ENCODE data around the gene ACTL6A. TPM values are rescaled to one million over a fixed set of nuclear protein-coding genes. Genes with fewer than 3 reads are reported as not detected.

ACTL6A gene
- total and polyA plus RNA-seq, 12 donors, result 13.5 to 42.7 (median 17.9) TPM

- Histone ChIP-seq H3K36me3 (peaks cover 0 to 100% (median 58%) of the 10 kb centered on the region in 9 donors), H3K27ac (no peak overlapping the region), H3K9me3 (no peaks in the 10 kb centered on the region), H3K4me3 (no peak overlapping the region), H3K4me1 (peaks cover 0 to 25% (median 4%) of the 10 kb centered on the region in 9 donors), H3K27me3 (no peaks in the 10 kb centered on the region)
- intact Hi-C loops (cut with DNase I), result no loop called here
- ATAC-seq, result peak in 1 of 8 donors; percentile 35
- TF ChIP-seq, protein P1, sequence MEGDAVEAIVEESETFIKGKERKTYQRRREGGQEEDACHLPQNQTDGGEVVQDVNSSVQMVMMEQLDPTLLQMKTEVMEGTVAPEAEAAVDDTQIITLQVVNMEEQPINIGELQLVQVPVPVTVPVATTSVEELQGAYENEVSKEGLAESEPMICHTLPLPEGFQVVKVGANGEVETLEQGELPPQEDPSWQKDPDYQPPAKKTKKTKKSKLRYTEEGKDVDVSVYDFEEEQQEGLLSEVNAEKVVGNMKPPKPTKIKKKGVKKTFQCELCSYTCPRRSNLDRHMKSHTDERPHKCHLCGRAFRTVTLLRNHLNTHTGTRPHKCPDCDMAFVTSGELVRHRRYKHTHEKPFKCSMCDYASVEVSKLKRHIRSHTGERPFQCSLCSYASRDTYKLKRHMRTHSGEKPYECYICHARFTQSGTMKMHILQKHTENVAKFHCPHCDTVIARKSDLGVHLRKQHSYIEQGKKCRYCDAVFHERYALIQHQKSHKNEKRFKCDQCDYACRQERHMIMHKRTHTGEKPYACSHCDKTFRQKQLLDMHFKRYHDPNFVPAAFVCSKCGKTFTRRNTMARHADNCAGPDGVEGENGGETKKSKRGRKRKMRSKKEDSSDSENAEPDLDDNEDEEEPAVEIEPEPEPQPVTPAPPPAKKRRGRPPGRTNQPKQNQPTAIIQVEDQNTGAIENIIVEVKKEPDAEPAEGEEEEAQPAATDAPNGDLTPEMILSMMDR (IDR thresholded peaks at IDR 0.05), result no peak
- DNase-seq, result no peak
Measured at GRCh38 chr3:179589143-179589542, 26.4 kb downstream of the ACTL6A start.

DNA sequence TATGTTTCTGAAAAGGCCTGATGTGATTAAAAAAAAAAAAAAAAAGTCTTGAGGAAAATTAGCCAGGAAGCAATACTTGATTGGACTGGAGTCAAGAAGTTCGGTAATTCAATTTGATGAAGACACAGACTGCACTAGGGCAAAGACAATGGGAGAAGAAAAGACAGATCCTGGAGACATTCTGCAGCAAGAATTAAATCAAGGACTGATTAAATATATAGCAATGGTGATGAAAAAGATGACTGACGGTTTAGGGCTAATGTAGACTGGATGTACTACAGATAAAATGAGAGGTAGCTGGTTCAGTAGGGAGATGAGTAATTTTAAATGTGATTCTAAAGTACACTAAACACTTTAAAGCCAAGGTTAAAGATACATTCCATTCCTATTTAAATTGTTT, 27.9 kb downstream of the ACTL6A start:
- TF ChIP-seq, protein P1 (IDR thresholded peaks at IDR 0.05), result no peak
- intact Hi-C loops (cut with DNase I), result no loop called here
- DNase-seq, result no peak
- H3K4me1 ChIP-seq, result peaks cover 0 to 25% (median 4%) of the 10 kb centered on the region in 9 donors
- H3K4me3 ChIP-seq, result no peak overlapping the region
- 56 to 58% methylated on average over 2 of the region's 2 CpGs for WGBS, 2 donors
- no peak for ATAC-seq
- peaks cover 0 to 100% (median 58%) of the 10 kb centered on the region in 9 donors for H3K36me3 ChIP-seq
- H3K27me3 ChIP-seq, result no peaks in the 10 kb centered on the region
- no peaks in the 10 kb centered on the region for H3K9me3 ChIP-seq
- peak overlapping the region in 2 of 10 donors; percentile 13 to 14 for H3K27ac ChIP-seq

DNA sequence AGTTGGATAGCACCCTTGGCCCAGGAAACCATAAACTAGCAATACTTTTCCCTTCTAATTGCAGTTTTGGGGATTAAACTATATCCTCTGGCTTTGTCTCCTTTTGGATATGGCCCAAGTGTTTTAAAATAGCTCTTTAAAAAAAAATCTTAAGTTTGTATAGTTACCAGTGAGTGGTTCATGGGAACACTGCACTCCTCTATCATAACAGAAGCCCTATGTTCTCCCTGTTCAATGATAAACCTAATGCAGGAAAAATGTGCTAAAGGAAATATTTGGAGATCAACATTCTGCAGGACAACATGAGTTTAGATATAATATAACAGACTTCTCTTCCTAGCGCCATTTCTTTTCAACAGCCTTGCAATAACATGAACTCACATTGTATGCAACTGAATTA, 28.6 kb downstream of the ACTL6A start:
- H3K27me3 ChIP-seq, result no peaks in the 10 kb centered on the region
- DNase-seq (no peak), ATAC-seq (peak in 3 of 8 donors; percentile 42 to 56 (median 48))
- intact Hi-C loops (cut with DNase I), result no loop called here
- TF ChIP-seq, protein P1 (IDR thresholded peaks at IDR 0.05), result no peak
- H3K4me1 ChIP-seq, result peaks cover 0 to 25% (median 4%) of the 10 kb centered on the region in 9 donors
- H3K4me3 ChIP-seq, result no peak overlapping the region
- WGBS, 2 donors, result 59 to 73% methylated on average over 1 of the region's 1 CpG
- H3K36me3 ChIP-seq, result peaks cover 0 to 100% (median 58%) of the 10 kb centered on the region in 9 donors
- H3K27ac ChIP-seq, result peak overlapping the region in 2 of 10 donors; percentile 13 to 14
- no peaks in the 10 kb centered on the region for H3K9me3 ChIP-seq

GRCh38 chr3:179599531-179599930, 36.8 kb downstream of the ACTL6A start:
- TF ChIP-seq, protein P1 (IDR thresholded peaks at IDR 0.05), result no peak
- H3K4me1 ChIP-seq, result peaks cover 0 to 14% (median 12%) of the 10 kb centered on the region in 9 donors
- H3K27ac ChIP-seq, result no peak overlapping the region
- WGBS, 2 donors, result 87 to 94% methylated on average over 4 of the region's 4 CpGs
- no peaks in the 10 kb centered on the region for H3K9me3 ChIP-seq
- H3K36me3 ChIP-seq, result peaks cover 0 to 86% (median 41%) of the 10 kb centered on the region in 9 donors
- no peaks in the 10 kb centered on the region for H3K27me3 ChIP-seq
- ATAC-seq, result no peak
- no peak overlapping the region for H3K4me3 ChIP-seq
- intact Hi-C loops (cut with DNase I), result no loop called here
- DNase-seq, result no peak

Measured in heart right ventricle (tissue), 16 donors.